GM21786 (cell line): ENCODE measurements around the gene SH3BP4.

Source experiments
- ATAC-seq: cut with Tn5 transposase; IDR thresholded peaks from one replicate; pipeline ENCODE4 v1.9.1; 2021; ENCODE audit not compliant: unreplicated experiment

The SH3BP4 gene

GRCh38 chr2:234951664-234952269 is at the start of gene SH3BP4:
SH3BP4 (plus strand) TSS chr2:234952017; CDS start chr2:235035003, 82,986 bp downstream.
- no peak for ATAC-seq

DNA sequence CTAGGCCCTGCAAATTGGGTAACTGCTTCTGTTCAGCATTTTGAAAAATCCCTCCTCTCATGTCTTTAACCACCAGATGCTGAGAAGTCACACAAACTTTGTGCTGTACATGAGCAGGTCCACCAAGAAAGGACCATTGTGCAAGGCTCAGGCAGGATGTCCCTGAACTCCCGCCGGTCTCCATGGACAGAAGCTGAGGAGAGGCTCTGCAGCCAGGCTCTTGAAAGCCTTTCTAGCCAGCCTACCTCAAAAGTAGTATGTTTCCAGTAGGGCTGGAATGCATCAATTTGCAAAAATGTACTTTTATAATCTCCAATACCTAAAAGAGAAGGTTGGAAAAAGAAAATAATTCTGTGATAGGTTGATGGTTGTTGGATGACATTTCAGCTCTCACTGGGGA is 47.0 kb upstream of the SH3BP4 start:
- no peak for ATAC-seq

- ATAC-seq = no peak
Observed at GRCh38 chr2:234905547-234906265, 46.1 kb upstream of the SH3BP4 start.

DNA sequence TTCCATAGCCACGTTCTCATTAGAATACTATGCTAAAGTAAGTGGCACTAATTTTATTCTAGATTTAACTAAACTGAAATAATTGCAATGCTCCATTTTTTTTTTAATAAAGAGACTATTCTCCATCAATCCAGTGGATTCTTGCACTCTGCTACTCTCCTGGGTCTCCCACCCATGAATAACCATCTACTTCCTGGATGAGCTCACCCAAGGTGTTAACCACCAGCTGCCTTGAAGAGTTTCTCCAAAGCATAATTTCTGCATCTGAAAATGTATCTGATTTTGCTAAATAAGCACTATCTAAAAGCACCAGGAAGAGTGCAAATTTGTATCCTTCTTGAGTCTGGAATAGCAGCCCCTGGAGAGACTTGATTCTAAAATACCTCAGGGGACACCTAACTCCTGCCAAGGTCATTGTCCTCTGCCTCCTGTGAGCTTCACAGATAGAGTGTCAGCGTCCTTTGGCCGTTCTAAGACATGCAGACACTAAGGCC is 41.6 kb upstream of the SH3BP4 start:
- no peak for ATAC-seq

DNA sequence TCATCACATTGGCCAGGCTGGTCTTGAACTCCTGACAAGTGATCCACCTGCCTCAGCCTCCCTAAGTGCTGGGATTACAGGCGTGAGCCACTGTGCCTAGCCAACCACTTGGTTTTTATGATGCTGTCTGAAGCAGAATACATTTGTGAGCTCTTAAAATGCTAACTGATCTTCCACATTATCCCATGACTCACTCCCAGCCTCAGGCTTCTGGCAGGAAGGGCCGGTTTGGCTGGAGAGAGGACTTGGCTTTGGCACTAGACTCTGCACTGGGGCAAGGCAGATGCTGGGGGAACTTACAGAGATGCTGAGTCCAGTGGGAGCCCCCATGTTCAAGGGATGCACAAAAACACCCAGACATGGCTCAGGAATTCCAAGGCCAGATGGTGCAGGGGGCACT is 40.5 kb upstream of the SH3BP4 start:
- no peak for ATAC-seq

GRCh38 chr2:234912437-234912836 is 39.4 kb upstream of the SH3BP4 start:
- ATAC-seq = no peak

GRCh38 chr2:234913208-234913626 is 38.6 kb upstream of the SH3BP4 start:
- ATAC-seq = no peak

DNA sequence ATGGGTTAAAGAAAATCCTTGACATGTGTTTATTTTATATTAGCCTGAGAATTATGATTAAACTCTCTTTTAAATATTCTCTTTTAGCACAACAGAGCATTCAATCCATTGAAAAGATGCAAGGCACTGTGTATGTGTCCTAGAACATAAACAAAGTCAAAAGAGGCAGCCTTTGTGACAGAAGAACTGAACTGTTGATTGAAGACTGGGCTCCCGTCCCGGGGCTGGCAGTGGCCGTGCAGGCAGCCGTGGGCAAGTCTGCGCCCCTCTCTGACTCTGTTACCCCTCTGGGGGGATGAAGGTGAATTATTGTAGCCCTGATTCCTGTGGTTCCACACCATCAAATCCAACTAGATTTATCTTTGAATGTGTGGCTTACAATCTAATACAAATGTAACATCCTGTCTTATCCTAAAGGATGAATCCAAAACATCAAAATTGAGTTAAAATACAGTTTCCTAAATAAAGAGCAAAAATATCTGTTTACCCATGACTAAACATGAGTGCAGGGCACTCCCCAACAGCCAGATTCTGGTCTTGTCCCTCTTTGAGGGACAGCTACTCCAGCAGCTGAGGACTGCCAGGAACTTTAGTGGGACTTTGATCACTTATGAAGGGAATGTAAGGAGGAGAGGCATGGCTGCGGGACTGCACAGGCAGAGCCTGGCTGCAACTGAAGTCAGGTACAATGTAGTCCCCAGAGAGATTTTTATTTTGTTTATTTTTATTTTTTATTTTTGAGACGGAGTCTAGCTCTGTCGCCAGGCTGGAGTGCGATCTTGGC is 37.3 kb upstream of the SH3BP4 start:
- ATAC-seq = no peak

DNA sequence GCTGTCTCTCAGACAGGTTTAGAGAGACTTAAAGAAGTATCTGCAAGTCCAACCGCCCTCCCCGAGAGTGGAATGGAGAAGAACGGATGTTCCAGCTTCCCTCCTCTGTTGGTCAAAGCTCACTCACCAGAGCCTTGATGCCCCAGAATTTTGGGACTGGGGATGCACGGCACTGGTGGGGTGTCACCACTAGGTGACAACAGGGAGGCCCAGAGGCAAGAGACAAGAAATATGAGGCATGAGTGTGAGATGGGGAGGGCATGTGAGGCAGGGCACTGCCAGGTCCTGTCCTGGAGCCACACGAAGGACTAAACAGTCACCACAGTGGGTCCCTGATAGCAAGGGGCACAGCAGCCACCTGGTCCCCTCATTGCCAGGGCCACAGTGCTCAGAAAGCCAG is 35.1 kb upstream of the SH3BP4 start:
- ATAC-seq = no peak

DNA sequence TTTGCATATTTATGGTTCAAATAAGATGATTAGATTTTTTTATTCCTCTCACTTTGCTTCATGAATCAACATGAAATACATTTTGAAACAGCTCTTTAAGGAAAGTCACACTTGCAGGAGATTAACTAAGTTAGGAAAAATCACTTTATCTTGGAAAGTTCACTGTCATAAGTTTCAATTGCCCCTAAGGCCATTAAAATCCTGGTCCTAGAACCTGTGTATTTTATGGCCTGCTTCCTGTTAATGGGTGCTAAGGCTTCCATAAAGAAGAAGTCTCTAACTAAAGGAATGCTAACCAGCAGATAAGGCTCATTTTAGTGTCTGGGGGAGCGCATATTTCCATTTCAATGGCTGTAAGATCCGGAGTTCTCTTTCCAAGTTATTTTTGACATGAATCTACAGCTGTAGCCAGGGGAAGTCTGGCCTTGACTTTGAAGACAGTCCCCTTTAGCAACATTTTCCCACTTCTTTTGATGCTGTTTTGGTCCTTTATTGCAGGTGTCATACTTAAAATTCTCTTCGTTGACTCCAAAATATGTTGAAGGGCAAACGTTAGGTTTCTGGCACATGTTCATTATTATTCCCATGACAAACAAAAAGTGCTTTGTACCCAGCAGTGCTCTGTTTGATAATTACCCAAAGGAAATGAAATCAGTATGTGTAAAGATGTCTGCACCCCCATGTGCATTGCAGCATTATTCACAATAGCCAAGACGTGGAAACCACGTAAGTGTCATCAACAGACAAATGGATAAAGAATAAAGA is 34.4 kb upstream of the SH3BP4 start:
- ATAC-seq = no peak

DNA sequence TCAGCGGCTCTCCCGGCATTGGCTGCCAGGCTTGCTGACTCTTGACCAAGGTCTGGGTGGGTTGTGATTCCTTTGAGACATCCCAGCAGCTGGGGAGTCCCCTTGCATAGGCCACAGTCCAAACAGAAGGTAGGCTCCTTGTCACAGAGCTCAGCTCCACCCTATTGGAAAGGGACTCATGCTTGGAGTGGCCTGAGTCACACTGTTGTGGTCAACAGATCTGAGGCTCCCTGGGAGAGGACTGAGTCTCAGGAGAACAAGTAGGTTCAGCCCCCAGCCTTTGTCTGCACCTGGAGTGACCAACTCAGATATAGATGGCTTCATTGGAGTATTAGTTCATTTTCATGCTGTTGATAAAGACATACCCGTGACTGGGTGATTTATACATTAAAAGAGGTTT is 32.1 kb upstream of the SH3BP4 start:
- no peak for ATAC-seq

DNA sequence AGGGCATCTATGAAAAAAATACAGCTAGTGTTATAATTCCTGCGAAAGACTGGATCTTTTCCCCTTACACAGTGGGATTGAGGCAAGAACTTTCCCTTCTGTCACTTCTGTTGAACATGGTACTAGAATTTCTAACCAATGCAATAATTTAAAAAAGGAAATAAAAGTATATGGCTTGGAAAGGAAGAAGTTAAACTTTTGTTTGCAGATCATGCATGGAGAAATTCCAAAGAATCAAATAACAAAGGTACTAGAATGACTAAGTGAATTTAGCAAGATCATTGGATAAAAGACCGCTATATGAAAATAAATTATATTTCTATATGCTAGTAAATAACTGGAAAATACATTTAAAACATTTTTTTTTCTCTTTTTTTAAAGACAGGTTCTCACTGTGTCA is 31.0 kb upstream of the SH3BP4 start:
- ATAC-seq = no peak

- ATAC-seq = no peak
Observed at GRCh38 chr2:234929002-234929401, 22.8 kb upstream of the SH3BP4 start.

DNA sequence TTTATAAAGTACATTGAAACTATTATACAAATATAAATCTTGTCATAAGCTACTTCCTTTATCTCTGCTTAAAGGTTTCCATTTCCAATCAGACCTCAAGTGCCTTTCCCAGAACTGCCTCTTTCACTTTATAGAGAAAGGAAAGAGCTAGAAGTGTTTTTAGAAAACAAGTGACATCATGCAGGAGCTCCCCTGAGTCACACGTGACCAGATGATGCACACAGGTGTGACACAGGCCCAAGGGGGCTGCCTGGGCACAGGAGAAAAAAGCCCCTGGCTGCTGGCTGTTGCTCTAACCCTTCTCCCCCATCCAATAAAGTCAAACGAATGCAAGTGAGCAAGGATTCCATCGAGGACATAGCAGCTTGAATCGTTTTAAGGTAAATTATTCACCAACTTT is 21.4 kb upstream of the SH3BP4 start:
- no peak for ATAC-seq

DNA sequence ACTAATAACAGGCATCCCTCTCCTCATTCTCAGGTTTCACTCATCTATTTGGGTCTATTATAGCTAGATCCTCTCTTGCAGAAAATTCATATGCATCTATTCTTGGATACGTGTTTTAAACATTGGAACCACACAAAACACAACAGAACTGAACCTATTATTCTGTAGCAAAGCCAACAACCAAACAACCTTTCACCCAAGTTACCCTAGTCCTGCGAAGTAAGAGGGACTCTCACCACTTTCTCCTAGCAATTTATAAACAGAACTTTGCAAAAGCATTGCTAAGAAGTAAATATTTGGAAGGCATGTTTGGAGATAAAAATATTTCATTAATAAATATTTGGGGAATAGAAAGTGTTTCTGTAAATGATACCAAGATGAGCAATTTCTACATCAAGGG is 20.4 kb upstream of the SH3BP4 start:
- no peak for ATAC-seq

GRCh38 chr2:234932591-234933168 is 19.1 kb upstream of the SH3BP4 start:
- ATAC-seq = no peak

DNA sequence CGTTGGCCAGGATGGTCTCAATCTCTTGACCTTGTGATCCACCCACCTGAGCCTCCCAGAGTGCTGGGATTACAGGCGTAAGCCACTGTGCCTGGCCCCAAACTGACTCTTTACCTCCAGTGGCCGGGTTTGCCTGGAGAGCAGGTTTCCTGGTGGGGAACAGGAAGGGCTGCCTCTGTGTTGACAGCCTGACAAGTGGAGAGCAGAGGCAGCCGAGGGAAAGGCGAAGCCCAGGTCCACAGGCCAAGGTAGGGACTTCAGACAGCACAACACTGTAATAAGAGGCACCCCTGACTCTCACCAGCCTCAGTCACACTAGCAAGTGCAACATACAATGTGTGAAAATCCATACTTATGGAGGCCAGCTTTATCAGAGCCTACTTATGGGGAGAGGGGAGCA is 16.5 kb upstream of the SH3BP4 start:
- no peak for ATAC-seq

- no peak for ATAC-seq
Observed at GRCh38 chr2:234939576-234939975, 12.2 kb upstream of the SH3BP4 start.

DNA sequence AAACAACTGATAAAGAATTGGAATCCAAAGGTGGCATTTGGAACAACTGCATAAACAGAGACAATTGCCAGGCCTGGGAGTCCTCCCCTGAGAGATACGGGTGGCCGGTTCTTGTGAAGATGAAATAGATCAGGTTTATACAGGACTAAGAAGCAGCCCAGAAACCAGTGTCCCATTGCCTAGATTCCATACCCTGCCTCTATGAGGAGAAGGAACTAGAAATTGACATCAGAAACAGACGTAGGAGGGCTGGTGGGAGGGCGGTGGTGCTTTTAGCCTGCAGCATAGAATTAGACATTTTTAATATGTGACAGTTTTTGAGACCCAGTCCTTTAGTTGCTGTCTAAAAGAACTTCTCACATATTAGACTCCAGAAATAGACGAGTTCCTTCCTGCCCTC is 11.8 kb upstream of the SH3BP4 start:
- ATAC-seq = no peak

DNA sequence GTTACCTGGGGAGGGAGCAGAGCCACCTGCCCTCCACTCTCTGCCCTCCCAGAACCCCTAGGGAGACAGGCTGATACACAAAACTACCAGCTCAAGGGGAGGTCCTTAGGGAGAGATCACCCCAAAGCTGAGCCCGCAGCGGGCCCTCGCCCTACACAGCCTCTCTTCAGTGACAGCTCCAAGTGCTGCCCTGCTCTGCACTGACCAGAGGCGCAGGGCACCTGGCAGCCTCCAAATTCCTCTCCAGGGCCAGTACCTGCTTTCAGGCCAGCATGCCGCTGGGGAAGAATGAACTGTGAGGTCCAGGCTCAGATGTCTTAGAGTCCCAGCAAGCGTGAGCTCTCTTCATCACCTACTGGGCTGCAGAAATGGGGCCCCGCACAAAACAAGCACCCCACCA is 11.3 kb upstream of the SH3BP4 start:
- no peak for ATAC-seq

- no peak for ATAC-seq
Observed at GRCh38 chr2:234945339-234945873, 6.4 kb upstream of the SH3BP4 start.
